Putamen (tissue), 1 donor: ENCODE measurements around the gene EBF3.

Experiments used
- DNase-seq: peaks from one replicate; pipeline ENCODE4 v3.0.0-alpha.2; 2016; ENCODE audit warnings: low spot score

EBF3 gene

DNA sequence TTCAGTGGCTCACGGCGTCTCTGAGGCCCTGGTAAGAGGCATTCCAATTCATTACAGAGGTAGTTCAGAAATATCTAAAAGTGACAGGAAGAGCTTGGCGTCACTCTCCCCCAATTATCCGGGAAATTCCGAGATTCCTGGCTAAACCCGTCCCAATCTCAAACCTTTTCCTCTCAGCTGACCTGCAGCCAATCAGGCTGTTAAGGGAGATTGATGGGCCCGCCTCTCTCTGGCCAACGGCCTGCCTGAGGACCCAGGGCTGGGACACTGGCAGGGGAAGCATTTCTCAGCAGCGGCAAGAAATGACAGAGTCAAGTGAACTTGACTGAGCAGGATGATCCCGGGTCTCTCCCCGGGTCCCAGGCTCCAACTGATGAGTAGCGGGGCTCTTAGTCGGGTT, 72.3 kb downstream of the EBF3 start:
- no peak for DNase-seq

DNA sequence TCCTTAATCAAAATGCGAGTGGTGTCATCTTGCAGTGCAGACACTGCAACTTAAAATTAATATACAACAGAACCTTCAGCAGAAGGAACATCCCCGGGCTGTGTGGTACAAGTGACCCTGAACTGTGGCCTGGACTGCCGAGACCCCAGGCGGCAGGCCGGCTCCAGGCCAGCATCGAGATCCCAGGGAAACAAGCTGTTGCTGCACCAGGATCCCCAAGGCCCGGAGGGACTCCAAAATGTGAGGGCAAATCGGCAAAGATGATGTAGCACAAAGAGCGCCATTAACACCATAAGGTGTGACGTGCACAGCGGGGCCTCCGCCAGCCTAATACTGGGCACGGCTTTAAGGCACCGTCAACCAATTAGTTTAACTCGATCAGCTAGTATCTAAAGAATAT, 73.9 kb downstream of the EBF3 start:
- DNase-seq: no peak

DNA sequence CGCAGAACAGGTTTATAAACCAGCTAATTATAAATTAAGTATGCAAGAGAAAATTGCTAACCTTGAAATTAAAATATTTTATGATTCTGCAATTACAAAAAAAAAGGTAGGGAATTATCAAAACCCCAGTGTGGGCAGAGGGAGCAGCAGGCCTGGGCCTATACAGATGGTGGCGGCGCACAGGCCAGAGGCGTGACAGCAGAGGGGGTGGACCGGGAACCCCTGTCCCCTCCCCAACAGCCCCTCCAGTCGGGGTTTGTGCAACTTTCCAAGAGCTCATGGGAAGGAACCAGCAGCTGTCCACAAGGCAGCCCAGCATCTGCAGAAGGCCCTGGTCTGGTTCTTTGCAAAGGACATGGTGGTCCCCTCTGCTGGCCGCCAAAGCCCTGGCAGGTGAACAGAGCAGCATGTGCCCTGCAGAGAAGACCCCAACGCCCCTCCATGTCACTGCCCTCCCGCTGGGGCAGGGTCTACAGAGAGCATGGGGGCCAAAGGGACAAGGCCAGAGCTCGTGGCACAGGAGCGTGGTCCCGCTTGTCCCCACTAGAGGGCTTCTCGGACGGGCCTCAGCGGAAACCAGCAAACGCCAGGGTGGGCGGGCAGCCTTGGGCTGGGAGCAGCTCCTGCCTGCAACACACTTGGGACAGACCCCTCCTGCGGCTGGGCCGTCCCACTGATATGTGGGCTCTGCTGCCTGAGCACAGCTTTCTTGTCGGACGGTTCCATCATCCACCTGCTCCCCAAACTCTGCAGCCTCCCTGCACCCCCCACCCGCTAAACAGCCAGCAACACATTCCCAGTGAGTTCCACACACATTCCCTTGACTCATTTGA, 75.1 kb downstream of the EBF3 start:
- DNase-seq: no peak

DNA sequence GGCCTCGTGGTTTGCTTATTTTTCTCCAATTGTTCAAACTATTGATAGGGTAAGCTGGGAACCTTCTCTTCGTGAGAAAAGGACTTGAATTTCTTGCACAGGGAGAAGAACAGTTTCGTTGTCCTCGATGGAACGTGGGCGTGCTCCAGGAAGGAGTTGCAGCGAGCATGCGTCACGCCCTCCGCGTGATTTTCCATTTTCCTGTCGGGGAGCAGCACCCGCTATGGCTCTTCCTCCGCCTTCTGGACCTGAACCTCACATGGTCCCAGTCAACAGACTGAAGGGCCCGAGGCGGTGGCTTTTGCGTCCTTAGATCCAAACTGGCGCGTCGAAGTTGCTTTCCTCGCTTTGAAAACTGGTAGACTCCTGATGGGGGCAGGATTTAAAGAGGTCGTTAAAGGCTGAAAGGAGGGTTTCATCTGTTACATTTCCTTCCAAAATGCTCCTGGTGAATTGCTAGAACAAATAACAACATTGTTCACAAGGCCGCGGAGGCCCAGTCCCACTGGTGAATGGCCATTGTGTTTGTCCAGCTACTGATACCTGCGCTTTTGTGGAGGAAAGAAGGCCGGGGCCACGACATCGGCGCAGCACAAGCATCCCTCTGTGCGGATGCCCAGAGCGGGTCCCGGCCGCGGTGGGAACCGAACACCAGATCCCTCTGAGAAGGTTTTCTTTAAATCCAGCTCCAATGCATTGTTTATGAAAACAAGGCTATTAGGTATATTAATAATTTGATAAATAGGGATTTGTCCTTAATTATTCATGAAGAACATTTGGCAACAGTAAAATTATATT, 75.9 kb downstream of the EBF3 start:
- DNase-seq: no peak

DNA sequence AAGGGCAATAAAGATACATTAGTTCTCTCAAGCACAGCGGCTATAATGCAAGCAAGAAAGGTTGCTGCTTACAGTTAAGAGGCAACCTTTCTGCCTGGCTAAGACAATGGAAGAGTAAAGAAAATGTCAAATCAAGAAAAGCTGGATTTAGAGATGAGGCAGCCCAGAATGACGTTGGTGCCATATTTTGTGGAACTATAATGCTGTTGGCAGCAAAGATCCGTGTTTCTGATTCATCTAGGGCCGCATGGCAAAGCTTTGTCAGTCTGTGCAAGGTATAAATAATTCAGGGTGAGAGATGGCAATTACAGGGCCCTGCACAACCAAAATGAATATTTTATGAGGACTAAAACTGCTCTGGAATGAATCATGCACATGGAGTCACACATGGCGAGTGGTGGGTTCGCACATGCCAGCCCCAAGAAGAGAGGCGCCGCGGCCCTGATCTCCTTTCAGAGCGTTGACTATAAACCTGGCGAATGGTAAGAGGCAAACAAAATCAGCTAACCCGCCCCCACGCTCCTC, 76.6 kb downstream of the EBF3 start:
- DNase-seq: no peak

DNA sequence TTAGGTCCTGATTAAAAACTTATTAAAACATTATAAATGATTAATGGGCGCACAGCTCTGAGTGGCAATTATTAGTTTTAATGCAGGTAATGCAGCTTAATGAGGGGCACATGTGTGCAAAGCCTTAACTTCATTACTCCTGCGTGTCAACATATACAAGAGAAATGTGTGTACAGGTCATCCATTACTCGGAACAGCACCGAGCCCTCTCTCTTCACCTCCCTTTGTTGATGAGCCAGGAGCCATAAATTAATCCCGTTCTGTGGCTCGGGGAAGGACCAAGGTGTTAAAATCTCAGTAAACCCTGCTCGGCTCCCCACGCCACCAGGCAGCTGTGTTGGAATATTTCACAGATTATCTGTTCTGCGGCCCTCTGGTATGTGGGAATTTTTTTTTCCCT, 77.8 kb downstream of the EBF3 start:
- no peak for DNase-seq

DNA sequence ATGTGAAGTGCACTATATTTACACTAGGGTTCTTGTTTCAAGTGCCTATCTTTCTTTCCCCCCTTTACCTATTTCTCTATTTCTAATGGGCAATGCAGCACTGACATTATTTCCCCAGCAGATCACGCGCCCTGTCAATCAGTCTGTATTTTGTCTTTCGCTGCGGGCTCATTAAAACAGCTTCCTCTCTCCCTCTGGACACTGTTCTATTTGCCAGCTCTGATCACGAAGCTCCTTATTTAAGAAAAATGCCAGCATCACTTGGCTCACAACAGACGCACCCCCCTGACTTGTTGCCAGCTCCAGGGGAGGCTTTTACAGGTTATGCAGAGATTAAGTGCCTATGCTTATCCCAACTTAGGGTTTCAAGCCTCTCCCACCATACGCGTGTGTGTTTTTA, 78.5 kb downstream of the EBF3 start:
- DNase-seq: no peak

DNA sequence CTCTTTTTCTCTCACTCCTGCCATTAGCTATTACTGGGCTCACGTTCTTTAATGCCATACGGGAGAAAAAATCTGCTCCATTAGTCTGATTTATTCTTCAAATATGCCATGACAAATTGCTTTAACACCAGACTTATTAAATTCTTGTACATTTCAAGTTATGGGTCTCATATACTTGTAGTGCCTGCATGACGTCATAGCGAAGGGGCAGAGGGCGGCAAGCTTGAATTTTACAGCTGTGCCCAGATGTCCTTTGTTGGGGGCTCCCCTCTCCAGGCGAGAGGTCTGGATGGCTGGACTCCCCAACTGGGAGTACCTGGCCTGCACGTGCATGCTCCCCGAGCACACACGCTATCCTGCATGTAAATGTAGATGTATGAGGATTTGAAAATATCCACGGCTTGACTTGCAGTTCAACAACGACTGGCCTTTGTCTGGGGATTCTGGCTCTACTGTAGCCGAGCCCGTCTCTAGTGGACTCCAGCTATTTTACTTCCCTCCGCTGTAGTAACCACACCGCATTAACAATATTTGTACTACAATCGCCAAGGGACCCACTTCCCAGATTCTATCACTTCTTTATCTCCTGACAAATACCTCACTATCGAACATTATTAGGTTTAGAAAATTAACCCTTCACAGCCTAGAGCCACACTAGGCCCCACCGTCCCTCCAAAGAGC, 79.5 kb downstream of the EBF3 start:
- no peak for DNase-seq

DNA sequence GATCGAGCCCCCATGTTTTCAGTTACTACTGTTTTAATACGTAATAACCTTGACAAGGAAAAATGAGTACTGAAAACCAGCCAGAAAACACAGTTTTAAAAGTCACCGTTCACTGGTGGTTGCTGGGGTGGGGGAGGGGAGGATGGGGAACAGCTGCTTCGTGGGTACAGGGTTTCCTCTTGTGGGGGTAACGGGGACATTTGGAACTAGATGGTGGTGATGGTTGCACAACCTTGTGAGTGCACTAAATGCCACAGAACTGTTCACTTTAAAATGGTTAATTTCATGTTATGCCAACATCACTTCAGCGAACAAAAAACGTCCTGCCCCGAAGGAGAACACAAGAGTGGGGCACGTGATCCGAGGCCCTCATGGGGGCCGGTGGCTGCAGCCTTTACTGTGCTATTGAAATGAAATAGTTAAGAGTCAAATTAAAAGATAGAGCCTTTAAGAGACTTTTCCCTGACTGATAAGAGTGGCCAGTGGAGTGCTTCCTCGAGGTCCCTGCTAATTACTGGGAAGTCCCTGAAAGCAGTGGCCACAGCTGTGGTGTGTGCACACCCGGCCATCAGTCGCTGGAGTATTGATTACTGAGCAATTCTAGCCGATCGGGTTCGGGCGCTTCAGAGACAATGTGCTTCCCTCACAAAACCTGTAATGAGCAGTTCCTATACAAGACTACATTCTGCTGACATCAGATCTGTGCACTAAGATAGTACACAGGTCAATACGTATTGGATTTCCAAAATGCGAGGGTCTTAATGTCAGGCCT, 80.3 kb downstream of the EBF3 start:
- no peak for DNase-seq

DNA sequence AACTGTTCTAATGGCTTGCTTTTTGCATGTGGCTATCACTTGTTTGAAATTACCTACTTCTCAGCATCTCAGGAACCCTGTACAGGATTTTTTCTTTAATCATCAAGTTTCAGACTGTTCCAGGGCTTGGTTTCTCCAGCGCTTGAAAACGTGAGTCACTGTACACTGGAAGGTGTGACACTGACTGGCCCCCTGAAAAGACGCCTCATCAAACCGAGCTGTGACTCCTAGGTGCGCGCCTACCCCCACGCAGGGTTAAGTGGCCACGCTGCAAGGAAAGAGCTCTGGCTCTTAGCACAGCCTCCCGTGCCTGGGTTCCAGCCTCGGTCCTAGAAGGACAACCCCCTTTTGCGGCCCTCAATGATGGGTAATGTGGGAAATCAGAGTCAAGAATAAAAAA, 81.0 kb downstream of the EBF3 start:
- DNase-seq: no peak

DNA sequence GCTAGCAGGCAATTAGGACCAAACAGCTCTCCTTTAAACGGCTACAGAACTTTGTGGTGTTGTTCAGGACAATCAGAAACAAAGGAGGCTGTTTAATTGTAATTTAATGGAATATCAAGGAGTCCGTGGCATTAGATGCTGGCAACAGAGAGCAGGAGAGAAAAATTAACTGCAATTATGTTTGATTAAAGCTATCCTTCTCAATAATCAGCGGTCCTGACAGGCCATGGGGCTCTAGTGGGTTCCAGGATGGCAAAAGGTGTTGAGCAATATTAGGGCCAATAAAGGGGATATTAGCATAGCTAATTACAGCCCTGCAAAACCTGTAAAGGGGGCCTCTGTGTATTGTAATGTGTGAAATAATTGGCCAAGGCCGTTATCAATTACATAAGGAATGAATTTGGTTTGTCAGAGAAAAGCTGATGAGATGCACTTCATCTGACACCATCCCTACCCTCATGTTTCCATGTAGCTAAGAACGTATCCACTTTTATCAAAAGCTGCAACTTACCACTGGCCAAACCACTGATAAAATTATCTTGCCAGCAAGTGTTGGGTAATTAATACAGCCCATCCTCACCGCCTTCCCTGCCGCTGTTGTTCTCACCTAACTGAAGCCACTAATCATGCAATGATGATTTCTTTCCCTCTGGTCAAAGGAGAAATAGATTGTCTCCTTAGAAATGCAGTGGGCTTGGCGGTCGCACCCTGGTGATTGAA, 81.6 kb downstream of the EBF3 start:
- DNase-seq: no peak

DNA sequence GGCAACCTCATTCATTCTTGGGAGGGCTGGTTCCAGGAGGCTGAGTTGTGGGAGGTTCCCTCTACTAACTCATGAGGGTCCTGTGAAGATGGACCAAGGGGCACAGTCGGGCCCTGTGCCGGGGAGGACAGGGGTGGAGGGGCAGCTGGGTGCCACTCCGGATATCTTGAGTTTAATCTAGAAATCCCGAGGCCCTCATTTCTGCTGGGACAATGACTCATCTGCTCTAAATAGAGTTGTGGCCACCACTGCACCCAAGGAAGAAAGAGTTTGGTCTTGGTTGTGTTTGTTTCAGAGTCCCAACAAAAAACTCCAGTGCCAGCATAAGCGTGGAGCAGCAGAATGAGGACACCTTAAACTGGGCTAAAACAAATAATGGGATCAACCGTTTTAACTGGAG, 82.4 kb downstream of the EBF3 start:
- no peak for DNase-seq

DNA sequence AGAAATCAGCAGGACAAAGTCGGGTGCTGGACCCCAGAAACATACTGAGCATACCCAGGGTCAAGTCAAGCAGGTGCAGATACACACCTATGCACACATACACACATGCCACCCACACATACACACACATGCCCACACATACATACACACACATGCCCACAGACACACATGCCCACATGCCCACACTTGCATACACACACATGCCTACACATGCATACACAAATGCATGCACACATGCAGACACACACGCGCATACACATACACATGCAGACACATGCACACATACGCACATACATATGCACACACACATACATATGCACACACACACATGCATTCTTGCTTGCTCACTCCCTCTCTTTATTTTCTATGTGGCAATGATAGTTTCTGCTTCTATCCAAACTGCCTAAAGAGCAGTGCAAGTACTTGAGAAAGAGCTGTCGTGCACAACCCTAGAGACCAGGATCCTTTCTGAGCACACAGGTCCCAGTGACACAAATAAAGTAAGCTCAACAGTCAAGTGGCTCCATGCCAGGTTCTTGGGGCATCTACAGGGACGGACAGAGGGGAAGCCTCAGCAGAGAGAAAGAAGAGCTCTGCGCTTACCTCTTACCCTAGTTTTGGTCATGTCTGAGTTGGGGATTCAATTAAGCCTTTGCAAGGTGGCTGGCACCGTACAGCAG, 83.7 kb downstream of the EBF3 start:
- no peak for DNase-seq

DNA sequence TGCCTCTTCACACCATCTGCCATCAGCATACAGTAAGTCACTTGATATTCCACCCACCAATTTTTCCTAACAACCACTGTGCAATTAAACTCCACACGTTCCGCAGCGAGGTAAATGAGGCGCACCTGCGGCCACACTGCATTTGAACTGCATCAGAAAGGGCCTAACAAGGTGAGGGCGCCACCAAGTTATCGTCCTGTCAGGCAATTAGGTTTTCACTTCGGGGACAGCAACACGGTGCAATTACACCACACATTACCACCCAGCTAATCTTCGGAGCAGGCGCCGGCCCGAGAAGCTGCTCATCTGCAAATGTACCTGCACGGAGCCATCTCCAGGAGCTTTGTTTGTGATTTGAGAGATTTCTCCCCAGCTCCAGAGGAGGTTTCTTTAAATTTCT, 84.4 kb downstream of the EBF3 start:
- DNase-seq: no peak

DNA sequence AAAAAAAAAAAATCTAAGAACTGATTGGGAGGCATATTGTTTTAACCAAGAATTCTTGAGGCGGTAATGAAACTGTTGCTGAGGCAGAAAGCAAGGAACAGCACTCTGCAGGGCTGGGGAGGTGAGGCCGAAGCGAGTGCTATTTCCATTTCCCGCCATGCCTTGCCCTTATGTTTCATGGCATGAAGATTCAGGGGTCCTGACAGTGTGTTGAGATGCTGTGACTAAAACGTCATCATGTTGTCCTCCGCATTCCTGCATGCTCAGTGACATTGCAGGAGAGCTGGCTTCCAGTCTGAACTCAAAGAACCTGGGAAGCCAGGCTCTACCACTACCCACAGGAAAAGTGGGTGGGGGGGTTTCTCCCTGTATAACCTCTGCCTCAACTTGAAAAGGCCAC, 85.2 kb downstream of the EBF3 start:
- DNase-seq: no peak

DNA sequence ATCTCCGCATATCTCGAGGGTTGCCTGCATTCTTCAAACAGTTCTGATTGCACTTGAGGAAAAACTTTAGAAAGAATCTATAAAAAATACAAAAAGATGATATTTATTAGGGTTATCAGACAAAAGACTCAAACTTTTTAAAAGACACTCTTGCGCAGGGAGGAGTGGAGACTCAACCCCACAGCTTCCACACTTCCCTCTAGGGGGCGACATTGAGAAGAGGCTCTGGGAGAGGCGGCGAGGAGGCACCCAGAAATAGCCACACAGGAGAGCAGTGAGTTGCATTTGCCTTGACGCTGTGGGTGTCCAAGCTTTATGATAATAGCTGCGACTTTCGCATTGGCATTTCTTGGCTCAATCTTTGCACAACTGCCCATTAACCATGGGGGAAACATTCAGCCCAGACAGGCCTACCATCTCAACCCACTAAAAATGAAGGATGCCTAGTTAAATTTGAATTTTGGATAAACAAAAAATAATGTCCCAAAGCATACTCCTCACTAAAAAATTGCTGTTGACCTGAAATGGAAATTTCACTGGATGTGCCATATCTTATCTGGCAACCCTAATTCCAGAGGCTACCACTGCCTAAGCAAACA, 86.2 kb downstream of the EBF3 start:
- DNase-seq: no peak

DNA sequence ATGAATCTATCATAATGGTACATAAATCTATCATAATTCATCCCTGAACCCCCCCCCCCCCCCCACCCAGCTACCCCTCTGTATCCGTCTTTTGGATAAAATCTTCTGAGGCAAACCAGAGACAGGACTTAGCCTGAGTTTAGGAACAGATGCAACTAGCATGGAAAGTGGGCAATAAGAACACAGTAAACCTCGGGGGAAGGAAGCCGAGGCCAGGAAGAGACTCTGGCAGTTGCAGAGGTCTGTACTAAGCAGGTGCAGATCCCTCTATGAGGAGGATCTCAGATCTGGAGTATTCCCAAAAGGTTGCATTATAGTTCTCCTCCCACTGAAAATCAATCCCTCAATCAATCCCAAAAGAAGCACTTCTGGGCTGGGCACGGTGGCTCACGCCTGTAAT, 87.2 kb downstream of the EBF3 start:
- DNase-seq: no peak

DNA sequence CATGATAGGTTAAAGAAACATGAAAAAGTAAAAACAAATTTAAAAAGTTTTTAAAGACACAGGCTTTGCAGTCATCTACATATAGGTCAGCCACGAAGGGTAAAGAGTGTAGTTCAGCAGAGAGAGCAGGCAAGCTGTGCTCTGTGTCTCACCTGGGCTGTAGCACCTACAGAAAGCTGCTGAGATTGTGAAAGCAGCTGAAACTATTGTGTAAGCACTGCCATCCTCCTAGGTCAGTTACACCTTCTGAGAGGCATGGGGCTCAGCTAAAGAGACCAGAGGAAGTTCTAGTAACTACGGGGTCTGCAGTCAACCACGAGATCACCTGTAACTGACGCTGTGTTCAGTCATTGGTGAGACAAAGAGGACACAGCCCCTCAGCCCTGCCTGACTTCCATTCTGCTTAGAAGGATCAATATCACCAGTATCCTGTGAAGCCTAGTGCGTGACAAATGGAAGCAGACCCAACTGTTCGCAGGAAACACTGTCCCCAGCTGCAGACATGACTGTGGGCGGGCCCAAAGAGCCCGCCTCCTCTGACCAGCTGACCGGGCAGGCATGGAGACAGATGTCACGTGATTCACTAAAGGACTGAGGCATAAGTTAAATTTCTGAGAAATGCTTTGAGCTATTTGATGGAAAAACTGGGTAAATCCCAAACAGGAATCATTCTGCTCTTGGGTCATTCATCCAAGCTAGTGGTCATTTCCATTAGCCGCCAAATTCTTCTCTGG, 87.9 kb downstream of the EBF3 start:
- no peak for DNase-seq

DNA sequence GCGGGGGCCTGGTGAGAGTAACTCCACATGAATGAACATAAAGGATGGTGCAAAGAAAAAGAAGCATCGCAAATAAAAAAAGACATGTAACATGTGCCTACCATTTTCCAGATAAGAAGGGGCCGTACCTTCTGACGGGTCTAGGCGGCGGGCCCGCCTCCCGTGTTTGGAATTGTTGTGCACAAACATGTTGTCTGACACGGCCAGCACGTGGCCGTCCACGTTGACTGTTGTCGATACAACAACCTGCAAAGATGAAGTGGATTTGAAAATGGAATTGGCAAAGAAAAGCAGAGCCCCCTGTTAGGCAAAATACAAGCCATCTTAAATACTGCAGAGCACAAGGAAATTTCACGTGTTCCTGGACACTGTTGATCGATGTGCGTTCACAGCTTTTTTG, 90.7 kb downstream of the EBF3 start:
- no peak for DNase-seq

DNA sequence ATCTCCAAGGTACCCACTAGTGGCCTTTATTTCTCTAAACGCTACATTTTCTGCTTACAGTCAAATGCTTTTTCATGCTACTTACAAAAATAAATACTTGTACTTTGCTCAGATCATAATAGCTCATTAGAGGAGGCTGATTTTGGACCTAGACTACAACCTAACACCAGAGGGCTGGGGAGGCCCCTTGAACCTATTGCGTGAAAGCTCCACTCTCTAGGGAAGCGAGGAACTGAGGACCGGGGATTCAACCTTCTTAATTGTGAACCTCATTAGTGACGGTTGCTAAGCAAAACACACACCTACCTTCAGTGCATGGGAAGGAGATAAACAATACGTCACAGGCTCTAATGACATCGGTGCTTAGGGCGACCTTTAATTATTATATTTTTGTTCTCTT, 92.1 kb downstream of the EBF3 start:
- no peak for DNase-seq
